Measurements from ENCODE around the gene FCHSD2.

GRCh38 chr11:73189723-73190556 lies 47.8 kb upstream of the FCHSD2 start:
- no peak for TF ChIP-seq CTCF (IDR thresholded peaks at IDR 0.05; ENCODE audit: low read length)
- TF ChIP-seq EZH2 (IDR thresholded peaks at IDR 0.05; ENCODE audit: borderline replicate concordance, low read length) = no peak

All from OCI-LY1 (cell line).